AG09309 (cell line): ENCODE measurements around the gene TRAP1.

ENCODE experiments used
- DNase-seq: peaks from one replicate; pipeline ENCODE4 v3.0.0-alpha.2; 2010; ENCODE audit warnings: low read depth
- H3K4me3 ChIP-seq: 2 replicates; pipeline ENCODE4 v1.5.1; 2011; ENCODE audit warnings: mild to moderate bottlenecking, low read depth, low read length, moderate library complexity; ENCODE audit not compliant: control insufficient read depth
- TF ChIP-seq, protein P1 (sequence below): IDR thresholded peaks from 2 replicates; pipeline ENCODE4 v1.5.1; 2011; ENCODE audit warnings: mild to moderate bottlenecking, low read depth, low read length, inconsistent platforms; ENCODE audit not compliant: insufficient read depth, control insufficient read depth; ENCODE audit errors: missing control alignments

Gene TRAP1

DNA sequence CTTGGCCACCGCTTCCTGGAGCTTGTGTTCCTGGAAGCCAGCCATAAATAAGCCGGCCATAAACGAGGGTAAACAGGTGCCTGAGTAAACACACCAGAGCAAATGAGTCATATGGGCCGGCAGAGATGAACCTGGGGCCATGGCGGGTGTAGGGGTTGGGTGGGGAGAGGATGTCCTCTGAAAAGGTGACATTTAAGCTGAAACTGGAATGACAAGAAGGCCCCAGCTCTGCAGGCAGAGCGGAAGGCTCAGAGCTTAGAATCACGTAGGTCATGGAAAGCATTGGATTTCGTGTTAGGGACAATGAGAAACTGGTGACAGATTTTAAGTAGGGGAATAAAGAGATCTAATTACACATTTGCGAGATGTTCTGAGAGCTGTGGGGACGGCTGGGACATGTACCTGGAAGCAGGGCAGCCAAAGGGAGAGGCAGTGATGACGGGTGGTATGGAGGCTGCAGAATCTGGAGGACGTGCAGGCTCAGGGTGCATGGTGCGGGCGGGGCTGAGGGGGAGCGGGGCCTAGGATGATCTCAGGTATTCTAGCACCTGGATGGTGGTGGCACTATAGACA, 70.9 kb downstream of the TRAP1 start:
- H3K4me3 ChIP-seq = no peak overlapping the region
- DNase-seq = no peak
- TF ChIP-seq, protein P1, sequence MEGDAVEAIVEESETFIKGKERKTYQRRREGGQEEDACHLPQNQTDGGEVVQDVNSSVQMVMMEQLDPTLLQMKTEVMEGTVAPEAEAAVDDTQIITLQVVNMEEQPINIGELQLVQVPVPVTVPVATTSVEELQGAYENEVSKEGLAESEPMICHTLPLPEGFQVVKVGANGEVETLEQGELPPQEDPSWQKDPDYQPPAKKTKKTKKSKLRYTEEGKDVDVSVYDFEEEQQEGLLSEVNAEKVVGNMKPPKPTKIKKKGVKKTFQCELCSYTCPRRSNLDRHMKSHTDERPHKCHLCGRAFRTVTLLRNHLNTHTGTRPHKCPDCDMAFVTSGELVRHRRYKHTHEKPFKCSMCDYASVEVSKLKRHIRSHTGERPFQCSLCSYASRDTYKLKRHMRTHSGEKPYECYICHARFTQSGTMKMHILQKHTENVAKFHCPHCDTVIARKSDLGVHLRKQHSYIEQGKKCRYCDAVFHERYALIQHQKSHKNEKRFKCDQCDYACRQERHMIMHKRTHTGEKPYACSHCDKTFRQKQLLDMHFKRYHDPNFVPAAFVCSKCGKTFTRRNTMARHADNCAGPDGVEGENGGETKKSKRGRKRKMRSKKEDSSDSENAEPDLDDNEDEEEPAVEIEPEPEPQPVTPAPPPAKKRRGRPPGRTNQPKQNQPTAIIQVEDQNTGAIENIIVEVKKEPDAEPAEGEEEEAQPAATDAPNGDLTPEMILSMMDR = no peak

DNA sequence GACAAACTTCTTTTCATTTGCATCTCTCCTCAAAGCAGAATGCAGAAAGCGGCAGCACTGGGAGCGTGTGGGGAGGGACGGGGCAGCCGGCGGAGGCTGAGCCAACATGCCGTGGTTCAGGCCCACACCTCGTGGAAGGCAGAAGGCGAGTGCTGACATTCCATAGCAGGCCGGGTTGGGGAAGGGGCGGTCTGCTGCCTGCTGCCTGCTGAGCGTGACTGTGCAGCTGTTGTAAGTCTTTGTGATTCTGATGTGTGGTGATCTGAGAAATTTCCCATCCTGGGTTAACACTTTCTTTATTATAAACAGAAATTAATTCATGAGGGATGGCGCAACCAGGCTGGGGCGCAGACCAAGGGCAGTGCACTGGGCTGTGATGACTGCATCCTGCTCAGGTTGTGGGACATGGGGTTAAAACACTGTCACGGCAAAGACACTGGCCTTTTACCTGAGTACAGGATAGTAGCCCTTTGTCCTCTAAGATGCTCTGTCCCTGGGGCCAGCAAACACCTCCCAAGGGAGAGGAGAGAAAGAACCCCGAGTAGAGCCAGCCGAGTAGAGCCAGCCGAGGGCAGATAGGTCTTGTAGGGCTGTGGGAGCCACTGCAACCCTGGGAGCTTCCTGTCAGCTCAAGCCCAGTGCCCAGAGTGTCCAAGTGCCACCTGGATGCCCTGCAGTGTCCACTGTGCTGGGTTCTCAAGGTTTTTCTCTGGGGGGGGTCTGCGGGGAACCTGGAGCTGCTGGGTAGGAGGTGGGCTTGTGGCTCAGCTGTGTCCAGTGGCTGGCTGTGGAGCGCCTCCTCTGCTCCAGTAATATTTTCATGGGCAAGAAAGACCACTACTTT, 71.6 kb downstream of the TRAP1 start:
- no peak for DNase-seq
- TF ChIP-seq, protein P1 = no peak
- H3K4me3 ChIP-seq = no peak overlapping the region

DNA sequence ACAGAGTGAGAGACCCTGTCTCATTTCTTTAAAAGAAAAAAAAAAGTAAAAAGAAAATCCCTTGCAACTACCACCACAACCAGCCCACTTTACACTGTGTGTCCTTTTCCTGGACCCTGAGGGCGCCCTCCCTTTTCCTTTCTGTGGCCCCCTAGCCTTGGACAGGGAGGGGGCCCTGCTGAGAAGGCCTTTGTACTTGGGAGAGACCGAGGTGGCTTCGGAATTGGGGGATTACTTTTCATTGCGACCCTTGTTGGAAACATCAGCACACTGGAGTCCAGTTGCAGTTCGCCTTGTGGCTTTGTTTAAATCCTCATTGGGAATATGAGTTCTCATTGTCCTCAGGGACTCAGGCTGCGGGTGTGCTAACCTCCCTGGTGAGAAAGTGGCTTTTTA, 72.2 kb downstream of the TRAP1 start:
- H3K4me3 ChIP-seq = no peak overlapping the region
- TF ChIP-seq, protein P1 = no peak
- no peak for DNase-seq

DNA sequence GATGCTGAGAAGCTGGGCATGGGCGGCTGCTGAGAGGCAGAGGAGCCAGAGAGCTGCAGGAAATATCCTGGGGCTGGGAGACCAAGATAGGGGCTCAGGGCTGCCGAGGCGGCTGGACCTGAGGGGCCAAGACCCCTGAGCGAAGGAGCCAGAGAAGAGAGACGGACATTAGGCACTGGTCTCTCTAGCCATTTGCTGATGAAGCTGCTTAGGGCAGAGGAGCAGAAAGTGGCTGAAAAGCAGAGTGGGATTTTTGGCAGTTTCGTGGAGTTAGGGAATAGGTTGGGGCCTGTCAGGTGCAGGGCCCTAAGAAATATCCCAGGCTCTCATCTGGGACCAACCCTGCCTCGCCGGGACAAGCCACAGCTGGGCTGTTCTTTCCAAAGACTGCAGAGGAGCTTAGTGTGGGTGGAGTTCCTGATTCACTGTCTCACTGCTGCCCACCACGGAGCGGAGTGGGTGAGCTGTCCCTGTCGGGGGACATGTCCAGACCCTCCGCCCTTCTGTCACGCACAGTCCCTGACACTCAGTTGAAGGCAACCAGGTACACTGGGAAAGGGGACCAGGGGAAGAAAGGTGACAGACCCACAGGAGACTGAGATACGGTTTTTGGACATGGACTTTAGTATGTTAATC, 74.1 kb downstream of the TRAP1 start:
- no peak overlapping the region for H3K4me3 ChIP-seq
- TF ChIP-seq, protein P1 = no peak
- DNase-seq = no peak

DNA sequence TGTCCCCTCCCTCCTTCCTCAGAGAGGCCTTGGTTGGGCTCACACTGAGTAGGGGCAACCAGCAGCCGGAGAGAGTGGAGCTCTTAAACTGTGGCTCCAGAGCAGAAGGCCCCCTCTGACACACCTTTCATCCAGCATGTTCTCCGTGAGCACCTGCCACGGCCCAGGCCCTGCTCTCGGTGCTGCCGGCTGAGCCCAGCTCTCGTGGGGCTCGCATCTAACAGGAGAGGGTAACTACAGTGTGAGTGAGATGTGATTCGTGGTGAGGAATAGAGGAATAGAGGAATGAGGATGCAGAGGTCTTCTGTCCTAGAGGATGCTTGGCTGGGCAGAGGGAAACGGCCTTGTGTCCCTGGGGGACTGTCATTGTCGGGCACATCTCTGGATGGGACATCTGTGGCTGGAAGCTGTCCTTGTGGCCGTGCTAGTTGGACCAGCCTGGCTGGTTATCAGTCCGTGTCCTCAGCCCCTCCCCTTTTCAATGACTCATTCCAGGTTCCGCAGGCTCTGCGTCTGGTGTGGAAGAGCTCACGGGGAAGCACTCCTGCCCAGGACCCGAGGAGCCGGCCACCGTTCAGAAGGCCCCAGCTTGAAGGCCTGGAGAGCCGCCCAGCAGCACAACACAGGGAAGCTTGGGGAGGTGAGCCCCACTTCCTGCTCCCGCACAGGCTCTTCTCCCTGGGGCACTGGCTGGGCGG, 74.8 kb downstream of the TRAP1 start:
- no peak for DNase-seq
- TF ChIP-seq, protein P1 = no peak
- H3K4me3 ChIP-seq = no peak overlapping the region

DNA sequence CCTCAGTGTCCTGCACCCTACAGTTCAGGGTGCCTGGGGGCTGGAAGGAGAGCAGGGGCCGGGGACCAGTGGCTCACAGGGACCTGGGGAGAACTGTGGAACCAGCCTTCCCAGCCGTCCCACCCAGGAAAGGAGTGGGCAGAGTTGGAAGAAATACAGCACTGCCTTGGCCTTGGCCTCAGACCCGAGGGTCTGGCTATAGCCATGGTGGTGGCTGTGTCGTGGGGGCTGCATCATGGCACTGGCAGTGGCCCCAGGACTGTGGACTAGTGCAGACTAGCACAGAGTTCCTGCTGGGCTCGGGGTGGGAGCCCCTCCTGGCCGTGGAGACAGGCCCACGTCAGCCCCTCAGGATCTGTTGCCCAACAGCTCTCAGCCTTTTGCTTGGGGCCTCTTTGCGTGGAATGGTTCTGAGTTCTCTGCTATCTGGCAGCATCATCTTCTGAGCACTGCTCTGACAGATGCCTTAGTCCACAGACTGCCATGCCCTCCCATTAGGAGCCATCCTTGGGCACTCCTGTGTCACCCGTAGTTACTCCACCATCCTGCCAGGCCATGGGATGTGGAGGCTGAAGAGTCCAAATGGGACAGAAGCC, 75.4 kb downstream of the TRAP1 start:
- TF ChIP-seq, protein P1 = no peak
- DNase-seq = no peak
- H3K4me3 ChIP-seq = no peak overlapping the region
